Raji (cell line): ENCODE data around the gene DCLK1.

Experiments
- POLR2A ChIP-seq: IDR thresholded peaks from 2 replicates; pipeline ENCODE4 v1.6.1; 2011; ENCODE audit warnings: low read depth, low read length, control low read depth; ENCODE audit not compliant: insufficient read depth

DCLK1 gene

DNA sequence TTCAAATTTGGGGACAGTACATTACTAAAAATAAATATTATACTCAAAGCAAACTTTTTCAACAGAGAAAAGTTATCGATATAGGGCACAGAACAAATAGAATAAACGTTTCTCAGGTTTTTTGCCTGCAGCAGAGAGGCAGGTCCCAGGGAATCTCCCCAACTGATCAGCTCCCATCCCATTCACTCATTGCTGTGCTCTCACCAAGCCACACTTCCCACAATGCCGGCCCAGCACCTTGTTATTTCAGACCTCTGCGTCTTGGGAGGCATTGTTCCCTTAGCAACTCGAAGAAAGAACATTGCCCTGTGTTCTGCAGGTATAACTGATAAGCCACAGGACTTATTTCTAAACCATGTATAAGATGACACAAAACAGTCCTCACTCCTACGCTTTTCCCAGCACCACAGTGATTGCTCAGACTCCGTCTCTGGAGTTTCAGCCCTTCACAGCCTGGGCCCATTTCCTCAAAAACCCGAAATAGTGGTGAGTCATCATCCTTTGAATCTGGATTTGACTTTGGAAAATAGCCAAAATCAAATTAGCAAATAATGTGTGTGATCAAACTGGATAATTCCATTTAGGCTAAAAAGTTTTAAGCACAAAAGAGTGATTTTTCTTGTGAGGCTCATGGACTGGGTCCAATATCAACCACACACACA is 100.4 kb downstream of the DCLK1 start:
- TF ChIP-seq POLR2A, result no peak

DNA sequence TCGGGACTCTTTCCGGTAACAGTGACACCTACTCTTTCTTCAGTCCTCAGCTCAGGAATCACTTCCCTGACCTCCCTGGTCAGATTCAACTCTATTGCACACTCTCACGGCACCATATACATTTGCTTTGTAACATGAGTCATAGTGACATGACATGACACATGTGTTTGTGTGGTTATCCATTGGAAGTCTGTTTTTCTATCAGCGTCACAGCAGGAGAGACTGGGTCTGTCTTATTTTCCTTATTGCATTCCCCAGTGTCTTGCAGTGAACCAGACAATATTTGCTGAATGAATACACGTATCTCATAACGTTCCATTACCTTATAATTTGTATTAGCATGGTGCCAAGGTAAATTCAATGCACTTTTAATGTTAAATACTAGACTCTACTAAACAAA is 102.0 kb downstream of the DCLK1 start:
- no peak for TF ChIP-seq POLR2A

DNA sequence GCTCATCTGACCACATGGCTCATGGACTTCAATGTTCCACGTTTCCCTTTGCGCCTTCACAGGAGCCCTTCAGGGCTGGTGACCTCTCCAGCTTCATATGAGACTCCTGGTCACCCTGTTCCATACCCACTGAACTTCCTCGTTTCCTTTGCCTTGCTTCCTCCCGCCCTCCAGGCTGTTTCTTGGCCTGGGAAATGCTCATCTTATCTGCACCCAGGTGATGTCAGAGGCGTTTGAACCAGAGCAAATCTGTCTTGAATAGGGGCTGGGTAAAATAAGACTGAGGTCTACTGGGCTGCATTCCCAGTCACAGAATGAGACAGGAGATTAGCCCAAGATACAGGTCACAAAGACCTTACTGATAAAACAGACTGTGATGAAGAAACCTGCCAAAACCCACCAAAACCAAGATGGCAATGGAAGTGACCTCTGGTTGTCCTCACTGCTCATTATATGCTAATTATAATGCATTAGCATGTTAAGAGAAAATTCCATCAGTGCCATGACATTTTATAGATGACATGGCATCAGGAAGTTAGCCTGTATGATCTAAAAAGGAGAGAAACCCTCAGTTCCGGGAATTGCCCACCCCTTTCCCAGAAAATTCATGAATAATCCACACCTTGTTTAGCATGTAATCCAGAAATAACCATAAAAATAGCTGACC is 102.7 kb downstream of the DCLK1 start:
- no peak for TF ChIP-seq POLR2A

DNA sequence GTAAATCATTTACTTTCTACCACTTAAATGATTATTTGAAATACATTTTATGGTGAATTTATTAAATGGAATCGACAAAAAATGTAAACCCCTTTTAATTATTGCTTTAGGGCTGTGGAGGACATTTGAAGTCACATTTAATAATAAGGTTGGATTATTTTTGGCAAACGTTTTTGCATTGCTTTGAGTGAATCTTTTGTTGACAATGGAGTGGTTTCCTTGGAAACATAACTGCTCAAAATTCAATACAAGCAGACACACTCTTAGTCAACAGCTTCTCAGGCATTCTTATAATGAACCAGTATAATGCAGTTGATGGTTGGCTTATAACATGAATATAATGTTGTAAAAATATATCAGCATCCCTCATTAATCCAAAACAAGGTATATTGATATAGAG is 104.7 kb downstream of the DCLK1 start:
- no peak for TF ChIP-seq POLR2A

DNA sequence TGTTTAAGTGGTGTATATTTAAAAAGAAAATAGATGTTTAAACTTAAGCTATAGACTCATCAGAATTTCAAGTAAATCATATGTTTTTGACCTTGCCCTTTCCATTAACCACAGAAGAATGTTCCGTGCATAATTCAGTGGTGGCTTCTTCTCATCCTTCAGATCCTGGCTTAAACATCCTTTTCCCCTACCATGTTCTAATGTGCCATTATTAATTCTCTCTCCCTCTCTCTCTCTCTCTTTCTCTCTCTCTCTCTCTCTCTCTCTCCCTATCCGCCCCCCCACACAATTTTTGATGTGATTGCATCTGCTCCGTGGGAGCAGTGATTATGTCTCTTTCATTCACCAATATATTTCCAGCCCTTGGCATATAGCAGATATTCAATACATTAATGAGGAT is 116.4 kb downstream of the DCLK1 start:
- TF ChIP-seq POLR2A, result no peak

DNA sequence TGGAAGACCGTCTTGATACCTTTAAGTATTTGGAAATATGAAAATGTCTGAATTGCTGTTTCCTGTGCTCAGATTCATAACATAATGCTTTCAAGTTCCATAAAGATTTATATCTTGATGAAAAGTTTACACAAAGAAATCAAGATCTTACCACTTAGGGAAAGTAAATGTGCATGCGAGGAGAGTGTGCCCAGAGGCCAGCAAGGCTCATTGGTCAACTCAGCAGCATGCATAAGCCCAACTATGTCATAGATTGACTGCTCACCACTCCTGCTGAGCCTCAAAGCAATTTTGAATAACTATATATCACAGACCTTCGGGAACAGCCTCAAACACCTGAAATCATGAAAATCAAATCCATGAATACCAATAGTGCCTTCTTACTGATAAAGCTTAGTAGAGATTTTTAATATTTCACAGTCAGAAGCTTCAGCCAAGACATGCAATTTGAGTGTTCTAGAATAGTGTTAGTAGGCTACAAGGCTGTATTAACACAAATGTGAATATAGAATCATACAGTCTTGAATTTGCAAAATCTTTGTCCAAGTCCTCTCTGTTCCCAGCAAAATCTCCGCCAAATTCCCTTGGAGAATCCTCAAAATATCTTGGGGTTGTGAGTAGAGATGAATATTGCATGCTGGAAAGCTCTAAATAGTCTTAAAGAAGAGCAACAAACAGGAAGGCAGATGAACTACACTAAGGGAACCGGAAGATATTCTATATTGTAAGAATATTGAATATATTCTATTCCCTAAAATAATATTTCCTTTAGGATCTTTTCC is 124.1 kb downstream of the DCLK1 start:
- TF ChIP-seq POLR2A, result no peak

DNA sequence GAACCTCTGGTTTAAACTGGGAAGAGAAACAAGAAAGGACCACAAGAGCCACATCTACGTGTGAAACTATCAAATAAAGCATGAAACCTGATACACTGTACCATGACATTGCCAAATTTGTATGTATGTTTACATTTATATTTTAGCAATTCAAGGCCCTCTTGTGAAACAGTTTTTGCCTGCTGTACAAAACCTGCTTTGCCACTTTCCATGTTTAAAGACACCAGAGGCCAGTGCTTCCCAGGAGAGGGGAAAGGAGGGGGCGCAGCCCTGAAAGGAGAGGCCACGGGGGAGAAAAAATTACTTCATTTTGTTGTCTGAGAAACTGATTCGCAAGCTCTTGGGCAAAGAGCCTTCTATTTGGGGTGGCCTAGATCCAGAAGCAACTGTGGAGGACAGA is 124.8 kb downstream of the DCLK1 start:
- no peak for TF ChIP-seq POLR2A

DNA sequence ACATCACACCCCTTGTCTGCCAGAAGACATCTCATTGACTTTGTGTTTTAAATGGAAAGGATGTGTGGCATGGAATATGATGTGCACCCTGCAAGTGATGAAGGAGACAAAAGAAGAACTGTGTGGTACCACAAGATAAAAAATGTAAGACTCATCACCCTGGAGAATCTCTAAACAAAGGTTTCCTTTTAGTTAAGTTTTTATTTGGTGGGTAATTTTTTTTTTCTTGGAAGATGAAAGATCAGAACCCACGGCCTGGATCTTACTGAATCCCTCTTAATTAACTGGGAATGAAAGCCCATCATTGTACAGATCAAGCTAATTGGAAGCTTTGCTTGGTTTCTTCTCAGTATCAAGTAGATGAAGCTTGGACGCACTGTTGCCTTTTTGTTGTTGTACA is 129.6 kb downstream of the DCLK1 start:
- no peak for TF ChIP-seq POLR2A

DNA sequence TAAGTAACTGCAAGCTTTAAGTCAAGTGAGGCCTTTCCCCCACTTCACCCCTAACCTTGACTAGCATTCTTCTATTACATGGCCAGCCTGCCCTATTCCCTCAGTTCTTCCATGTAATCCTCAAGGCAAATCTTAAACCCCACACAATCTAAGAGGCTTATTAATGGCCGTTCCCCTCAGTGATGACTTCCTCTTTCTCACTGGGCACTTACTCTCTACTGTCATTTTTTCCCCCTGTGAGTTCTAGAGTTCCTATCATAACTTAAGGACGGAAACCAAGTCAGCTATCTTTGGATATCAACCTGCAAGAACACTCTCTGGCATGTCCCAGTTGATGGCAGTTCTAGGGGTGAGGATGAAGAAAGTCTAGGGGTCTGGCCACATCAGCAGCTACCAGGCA is 131.2 kb downstream of the DCLK1 start:
- TF ChIP-seq POLR2A, result no peak

DNA sequence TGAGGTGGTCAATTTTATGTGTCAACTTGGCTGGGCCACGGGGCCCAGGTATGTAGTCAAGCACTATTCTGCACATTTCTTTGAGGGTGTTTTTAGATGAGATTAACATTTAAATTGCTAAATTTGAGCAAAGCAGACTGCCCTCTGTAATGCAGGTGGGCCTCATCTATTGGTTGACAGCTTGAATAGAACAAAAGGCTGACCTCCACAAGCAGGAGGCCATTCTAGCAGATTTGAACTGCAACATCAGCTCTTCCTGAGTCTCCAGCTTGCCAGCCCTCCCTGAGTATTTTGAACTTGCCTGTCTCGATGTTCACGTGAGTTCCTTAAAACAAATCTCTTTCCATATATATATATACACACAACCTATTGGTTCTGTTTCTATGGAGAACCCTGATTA is 134.8 kb downstream of the DCLK1 start:
- no peak for TF ChIP-seq POLR2A

DNA sequence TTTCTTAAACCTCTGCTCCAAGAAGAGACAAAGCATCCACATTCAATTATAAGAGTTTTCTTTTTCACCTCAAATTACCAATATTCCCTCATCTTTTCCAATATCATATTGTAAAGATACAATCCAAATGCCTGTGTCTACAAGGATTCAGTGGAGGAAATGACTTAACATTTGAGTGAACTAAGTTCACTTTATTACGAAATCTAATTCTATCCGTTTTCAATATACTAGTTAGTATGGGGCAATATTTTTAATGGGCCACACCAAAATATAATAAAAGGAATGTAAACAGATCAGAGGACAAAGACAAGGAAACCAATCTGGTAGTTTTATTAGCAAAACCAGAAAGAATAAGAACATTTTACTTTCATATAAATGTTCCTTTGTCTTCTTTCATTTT is 136.0 kb downstream of the DCLK1 start:
- no peak for TF ChIP-seq POLR2A

DNA sequence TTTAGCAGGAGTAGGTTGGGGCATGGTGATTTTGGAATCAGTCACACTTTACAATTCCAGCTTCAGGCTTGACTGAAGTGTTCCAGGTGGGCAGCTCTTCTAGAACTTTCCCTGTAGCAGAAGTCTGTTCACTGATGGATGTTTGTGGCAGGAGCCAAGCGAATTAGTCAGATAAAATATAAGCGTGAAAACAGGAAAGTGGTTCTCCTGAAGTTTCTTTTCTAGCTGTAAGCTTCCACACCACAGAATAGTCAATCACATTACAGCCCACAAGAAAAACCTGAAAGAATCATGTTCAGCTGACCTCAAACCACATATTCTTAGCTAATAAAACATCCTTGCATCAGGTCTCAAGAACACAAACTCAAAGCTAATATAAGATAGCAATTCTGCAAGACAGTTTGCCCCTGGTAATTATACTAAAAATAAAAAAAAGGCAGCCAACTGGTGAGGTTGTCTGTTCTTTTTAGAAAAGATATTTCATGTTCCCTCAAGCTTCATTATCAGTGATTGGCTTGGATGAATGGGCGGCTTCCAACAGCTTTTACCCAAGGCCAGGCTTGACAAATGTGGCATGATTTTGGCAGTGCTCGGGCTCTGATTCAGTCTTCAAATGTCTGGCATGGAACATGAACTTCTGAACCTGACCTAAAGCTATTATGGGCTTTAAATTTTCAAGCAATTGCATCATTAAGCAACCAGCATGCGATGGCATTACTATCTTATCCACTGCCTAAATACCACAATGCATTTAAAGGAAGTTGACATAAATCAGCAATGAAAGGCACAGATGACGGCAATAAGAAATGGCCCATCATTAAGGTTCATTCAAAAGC is 136.8 kb downstream of the DCLK1 start:
- no peak for TF ChIP-seq POLR2A

DNA sequence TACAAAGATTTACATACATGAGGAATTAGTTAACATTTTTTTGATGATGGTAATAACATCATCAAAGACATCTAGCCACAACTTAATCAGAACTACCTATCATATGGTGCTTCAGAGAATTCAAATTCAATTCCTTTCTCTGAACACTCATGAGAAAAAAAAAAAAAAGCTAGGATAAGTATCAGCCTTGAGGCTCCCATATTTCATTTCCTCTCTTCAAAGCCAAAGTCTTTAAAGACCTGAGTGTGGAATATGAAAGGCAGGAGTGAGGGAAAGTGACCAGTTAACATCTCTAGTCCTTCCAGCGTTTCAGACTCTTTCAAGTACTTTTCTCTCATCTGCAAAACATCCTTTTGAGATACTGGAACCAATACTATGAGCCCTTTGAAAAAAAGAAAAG is 137.5 kb downstream of the DCLK1 start:
- TF ChIP-seq POLR2A, result no peak

DNA sequence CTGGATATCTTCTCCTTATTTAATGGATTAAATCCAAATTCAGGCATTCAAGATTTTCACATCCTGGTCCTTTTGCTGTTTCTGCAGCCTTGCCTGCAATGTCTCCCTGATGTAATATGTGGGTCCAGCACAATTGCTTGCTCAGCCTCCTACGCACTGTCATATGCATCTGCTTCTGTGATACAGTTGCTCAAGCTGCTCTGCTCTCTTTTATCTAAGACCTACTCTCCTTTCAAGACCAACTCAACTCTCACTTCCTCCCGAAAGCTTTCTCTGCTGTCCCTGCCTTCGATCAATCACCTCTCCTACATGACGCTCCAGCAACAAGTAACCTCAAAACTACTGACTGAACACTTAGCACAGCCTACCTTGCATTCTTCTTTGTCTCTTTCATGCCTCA is 138.2 kb downstream of the DCLK1 start:
- no peak for TF ChIP-seq POLR2A

DNA sequence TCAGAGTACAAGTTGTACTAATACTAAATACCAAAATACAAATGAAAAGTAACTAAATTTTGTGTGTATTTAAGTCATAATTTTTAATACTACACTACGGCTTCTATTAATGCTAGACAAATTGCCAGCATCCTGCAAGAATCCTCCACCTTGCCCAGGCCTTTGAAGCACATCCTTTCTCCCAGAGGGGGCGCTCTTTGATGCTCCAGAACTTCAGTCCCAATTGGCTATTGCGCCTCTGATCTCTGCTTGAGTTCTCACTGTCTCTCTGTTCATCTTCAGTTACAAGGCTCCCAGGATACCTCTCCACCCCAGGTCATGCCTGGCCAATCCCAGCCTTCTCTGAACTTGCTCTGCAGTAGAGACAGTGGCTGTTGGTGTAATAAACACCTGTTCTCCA is 141.0 kb downstream of the DCLK1 start:
- TF ChIP-seq POLR2A, result no peak
